Left ventricle myocardium superior (tissue), 1 donor: ENCODE results near the gene GCN1. TPM values are rescaled to one million over a fixed set of nuclear protein-coding genes. Genes with fewer than 3 reads are reported as not detected.

Experiments used
- ATAC-seq: fragments of 200-7000 bp; cut with Tn5 transposase; one replicate; pipeline ENCODE4 v1.9.1; 2020; ENCODE audit warnings: mild to moderate bottlenecking, moderate library complexity
- DNase-seq: peaks from one replicate; pipeline ENCODE4 v3.0.0-alpha.2; 2020
- intact Hi-C: fragments of 100-400 bp; cut with micrococcal nuclease; formaldehyde crosslinking; loops from one replicate; pipeline ENCODE4 v1.11.0; 2022
- microRNA-seq: library from miRNA; unstranded; fragments of <30 nt; microRNA quantifications from one replicate; pipeline ENCODE4 v1.2.0, GENCODE V29; 2020; ENCODE audit warnings: borderline number of aligned reads
- total RNA-seq: library from RNA; stranded (reverse); fragmentation: NEBNext Ultra II Directional; extraction: Animal tissue kit (Norgen Biotek cat#: 25700); gene quantifications from one replicate; pipeline ENCODE4 v1.2.1, GENCODE V29; 2021
- donor health status: DM: no; HTN: yes; CAD: no; lungs with severe emphysema.

The GCN1 gene
- total RNA-seq, 1 donor from 2014 or later = 33.3 TPM

- ATAC-seq = no peak
- DNase-seq = no peak
- intact Hi-C loops = no loop called here
Measured at GRCh38 chr12:120090626-120091295, 103.8 kb downstream of the GCN1 start.

GRCh38 chr12:120090206-120090605 is 104.3 kb downstream of the GCN1 start:
- intact Hi-C loops = no loop called here
- DNase-seq (no peak), ATAC-seq (no peak)

GRCh38 chr12:120089796-120090195 is 104.7 kb downstream of the GCN1 start:
- intact Hi-C loops = no loop called here
- no peak for DNase-seq

GRCh38 chr12:120089105-120089504 is 105.4 kb downstream of the GCN1 start:
- ATAC-seq = no peak
- intact Hi-C loops = no loop called here
- no peak for DNase-seq

More at GRCh38 chr12:120089796-120090195, 104.7 kb downstream of the GCN1 start:
- ATAC-seq = no peak

GRCh38 chr12:120086801-120087621 is 107.5 kb downstream of the GCN1 start:
- intact Hi-C loops = no loop called here
- DNase-seq (peak; percentile 98), ATAC-seq (peak; percentile 97)

GRCh38 chr12:120085920-120086645 is 108.4 kb downstream of the GCN1 start:
- no peak for DNase-seq
- no peak for ATAC-seq
- intact Hi-C loops = no loop called here

GRCh38 chr12:120081641-120082040 is 112.9 kb downstream of the GCN1 start:
- intact Hi-C loops = no loop called here
- ATAC-seq = no peak
- no peak for DNase-seq

GRCh38 chr12:120079411-120080400 is 114.8 kb downstream of the GCN1 start:
- DNase-seq = no peak
- intact Hi-C loops = no loop called here
- peak; percentile 17 for ATAC-seq

- DNase-seq (no peak), ATAC-seq (peak; percentile 17)
- intact Hi-C loops = no loop called here
Measured at GRCh38 chr12:120078868-120079267, 115.6 kb downstream of the GCN1 start.

- DNase-seq (no peak), ATAC-seq (no peak)
- intact Hi-C loops = no loop called here
Measured at GRCh38 chr12:120077260-120077659, 117.3 kb downstream of the GCN1 start.

Small RNA genes within 50 kb of the gene (microRNA-seq; reads per million reads assigned to microRNA genes)
- gene MIR4498 = not detected

Other genes starting within 250 kb of the GCN1 start
- 4.7 TPM for gene BICDL1, start 205.5 kb downstream of the GCN1 start, total RNA-seq
- gene RAB35, start 78.0 kb downstream of the GCN1 start, total RNA-seq = 24.0 TPM
- 674 TPM for gene RPLP0, start 6.4 kb upstream of the GCN1 start, total RNA-seq
- gene PXN, start 71.0 kb upstream of the GCN1 start, total RNA-seq = 65.9 TPM
- gene RNU4-2, start 97.2 kb upstream of the GCN1 start, total RNA-seq = 13,220 TPM
- gene RNU4-1, start 98.5 kb upstream of the GCN1 start, total RNA-seq = 1,438 TPM
- 10.2 TPM for gene SIRT4, start 107.6 kb upstream of the GCN1 start, total RNA-seq
- not detected for gene PLA2G1B, start 133.1 kb upstream of the GCN1 start, total RNA-seq
- gene MSI1, start 174.4 kb upstream of the GCN1 start, total RNA-seq = 6.8 TPM
- gene COX6A1, start 243.4 kb upstream of the GCN1 start, total RNA-seq = 116 TPM